SK-N-SH treated with all-trans-retinoic acid at 6 μM for 48 hours (cell line): ENCODE results near the gene AAK1.
A peak's percentile ranks its signal among the peaks of the same experiment; 100 is the strongest.

ENCODE experiments used
- ATAC-seq: fragments of 200-7000 bp; cut with Tn5 transposase; 3 replicates; pipeline ENCODE4 v1.9.1; 2020; ENCODE audit warnings: mild to moderate bottlenecking, moderate library complexity
- ARNTL ChIP-seq: fragments of 450-650 bp; formaldehyde crosslinking; IDR thresholded peaks from 2 replicates; pipeline ENCODE4 v1.5.0; 2020; ENCODE audit warnings: low read depth, mild to moderate bottlenecking, moderate library complexity, borderline replicate concordance
- BACH2 ChIP-seq: fragments of 250-450 bp; sonication (Bioruptor Pico); IDR thresholded peaks from 2 replicates; pipeline ENCODE4 v1.9.0; 2021; ENCODE audit warnings: mild to moderate bottlenecking, borderline replicate concordance
- CREB5 ChIP-seq: fragments of 250-450 bp; sonication (Bioruptor Pico); IDR thresholded peaks from 2 replicates; pipeline ENCODE4 v1.5.1; 2020; ENCODE audit warnings: low read depth, mild to moderate bottlenecking, moderate library complexity
- CSDC2 ChIP-seq: fragments of 250-450 bp; sonication (Bioruptor Pico); IDR thresholded peaks from 2 replicates; pipeline ENCODE4 v1.5.0; 2020; ENCODE audit warnings: mild to moderate bottlenecking, moderate library complexity
- ESRRG ChIP-seq: fragments of 250-450 bp; sonication (Bioruptor Pico); IDR thresholded peaks from 2 replicates; pipeline ENCODE4 v1.6.1; 2021; ENCODE audit warnings: mild to moderate bottlenecking
- ISL1 ChIP-seq: fragments of 250-450 bp; sonication (Bioruptor Pico); IDR thresholded peaks from 2 replicates; pipeline ENCODE4 v2.1.2; 2022; ENCODE audit warnings: mild to moderate bottlenecking, moderate library complexity
- OSR1 ChIP-seq: fragments of 250-450 bp; sonication (Bioruptor Pico); IDR thresholded peaks from 2 replicates; pipeline ENCODE4 v1.8.0; 2022; ENCODE audit warnings: moderate library complexity, mild to moderate bottlenecking, inconsistent platforms
- PATZ1 ChIP-seq: fragments of 250-450 bp; sonication (Bioruptor Pico); IDR thresholded peaks from 2 replicates; pipeline ENCODE4 v1.8.0; 2020; ENCODE audit warnings: mild to moderate bottlenecking, moderate library complexity, borderline replicate concordance
- PPARA ChIP-seq: fragments of 250-450 bp; sonication (Bioruptor Pico); IDR thresholded peaks from 2 replicates; pipeline ENCODE4 v1.5.0; 2020; ENCODE audit warnings: mild to moderate bottlenecking, borderline replicate concordance
- RARB ChIP-seq: fragments of 250-450 bp; sonication (Bioruptor Pico); IDR thresholded peaks from 2 replicates; pipeline ENCODE4 v1.8.0; 2021; ENCODE audit warnings: mild to moderate bottlenecking, moderate library complexity
- SNAI2 ChIP-seq: fragments of 250-450 bp; sonication (Bioruptor Pico); IDR thresholded peaks from 2 replicates; pipeline ENCODE4 v1.5.0; 2020; ENCODE audit warnings: mild to moderate bottlenecking, moderate library complexity
- TCF4 ChIP-seq: fragments of 250-450 bp; sonication (Bioruptor Pico); IDR thresholded peaks from 2 replicates; pipeline ENCODE4 v1.8.0; 2021; ENCODE audit warnings: mild to moderate bottlenecking, moderate library complexity, borderline replicate concordance
- TOX ChIP-seq: fragments of 250-450 bp; sonication (Bioruptor Pico); IDR thresholded peaks from 2 replicates; pipeline ENCODE4 v1.8.0; 2021; ENCODE audit warnings: mild to moderate bottlenecking, moderate library complexity, borderline replicate concordance
- TSHZ2 ChIP-seq: fragments of 250-450 bp; sonication (Bioruptor Pico); IDR thresholded peaks from 2 replicates; pipeline ENCODE4 v1.5.0; 2020; ENCODE audit warnings: mild to moderate bottlenecking, moderate library complexity
- ZC3H10 ChIP-seq: fragments of 250-450 bp; sonication (Bioruptor Pico); IDR thresholded peaks from 2 replicates; pipeline ENCODE4 v1.5.1; 2021; ENCODE audit warnings: mild to moderate bottlenecking, moderate library complexity
- ZFP3 ChIP-seq: fragments of 250-450 bp; sonication (Bioruptor Pico); IDR thresholded peaks from 2 replicates; pipeline ENCODE4 v1.5.0; 2020; ENCODE audit warnings: mild to moderate bottlenecking, moderate library complexity
- ZFP30 ChIP-seq: fragments of 450-650 bp; formaldehyde crosslinking; IDR thresholded peaks from 2 replicates; pipeline ENCODE4 v1.5.0; 2022; ENCODE audit warnings: mild to moderate bottlenecking, moderate library complexity
- ZNF565 ChIP-seq: fragments of 450-650 bp; formaldehyde crosslinking; conservative IDR thresholded peaks from 2 replicates; pipeline ENCODE4 v1.5.0; 2020; ENCODE audit warnings: low read depth, mild to moderate bottlenecking, moderate library complexity
- ZNF70 ChIP-seq: fragments of 450-650 bp; formaldehyde crosslinking; IDR thresholded peaks from 2 replicates; pipeline ENCODE4 v1.5.0; 2020; ENCODE audit warnings: mild to moderate bottlenecking, moderate library complexity
- ZNF8 ChIP-seq: fragments of 450-650 bp; formaldehyde crosslinking; IDR thresholded peaks from 2 replicates; pipeline ENCODE4 v1.5.0; 2020; ENCODE audit warnings: mild to moderate bottlenecking, moderate library complexity

Gene AAK1

GRCh38 chr2:69453475-69454129, 189.9 kb downstream of the AAK1 start:
- ATAC-seq, result peak; percentile 48
- TF ChIP-seq TOX (CRISPR knock-in tag) (no peak), ESRRG (CRISPR knock-in tag) (no peak), ARNTL (no peak), PPARA (no peak), TSHZ2 (CRISPR knock-in tag) (no peak), CREB5 (CRISPR knock-in tag) (no peak), ZFP3 (CRISPR knock-in tag) (no peak), ZC3H10 (CRISPR knock-in tag) (no peak), ZNF70 (CRISPR knock-in tag) (no peak), PATZ1 (CRISPR knock-in tag) (no peak), SNAI2 (CRISPR knock-in tag) (no peak), TCF4 (no peak), ZNF565 (CRISPR knock-in tag) (no peak), ISL1 (CRISPR knock-in tag) (no peak), RARB (no peak), BACH2 (CRISPR knock-in tag) (no peak), OSR1 (CRISPR knock-in tag) (no peak), ZNF8 (CRISPR knock-in tag) (no peak)

- TF ChIP-seq ZNF565 (CRISPR knock-in tag) (no peak), ISL1 (CRISPR knock-in tag) (0 out of 2 replicates have a peak, but pooled peaks have one; percentile 11)
- ATAC-seq, result no peak
Measured at GRCh38 chr2:69452687-69453086, 190.9 kb downstream of the AAK1 start.

GRCh38 chr2:69450735-69451416, 192.7 kb downstream of the AAK1 start:
- no peak for TF ChIP-seq SNAI2 (CRISPR knock-in tag)
- TF ChIP-seq RARB, result no peak
- TF ChIP-seq TSHZ2 (CRISPR knock-in tag), result no peak
- TF ChIP-seq ZNF565 (CRISPR knock-in tag), result no peak
- TF ChIP-seq CSDC2 (CRISPR knock-in tag), result no peak
- no peak for TF ChIP-seq ZNF70 (CRISPR knock-in tag)
- no peak for TF ChIP-seq ESRRG (CRISPR knock-in tag)
- ATAC-seq, result no peak

- no peak for ATAC-seq
- TF ChIP-seq ZFP30 (CRISPR knock-in tag) (no peak), OSR1 (CRISPR knock-in tag) (no peak), ZNF8 (CRISPR knock-in tag) (no peak), CREB5 (CRISPR knock-in tag) (no peak), TSHZ2 (CRISPR knock-in tag) (no peak), PPARA (no peak), SNAI2 (CRISPR knock-in tag) (no peak), ZNF565 (CRISPR knock-in tag) (no peak), RARB (no peak), ZFP3 (CRISPR knock-in tag) (no peak)
Measured at GRCh38 chr2:69449906-69450305, 193.6 kb downstream of the AAK1 start.
